HG02678 (cell line): Measurements from ENCODE around the gene TMEM204.

Experiments used
- ATAC-seq: cut with Tn5 transposase; IDR thresholded peaks from one replicate; pipeline ENCODE4 v1.9.1; 2021; ENCODE audit warnings: mild to moderate bottlenecking, moderate library complexity; ENCODE audit not compliant: unreplicated experiment

TMEM204 gene

GRCh38 chr16:1536601-1537000 is 3.1 kb downstream of the TMEM204 start:
- ATAC-seq: no peak

- no peak for ATAC-seq
These were observed 3.7 kb downstream of the TMEM204 start for GRCh38 chr16:1537138-1537577.

- ATAC-seq: no peak
These were observed 4.4 kb downstream of the TMEM204 start for GRCh38 chr16:1537763-1538289.

- no peak for ATAC-seq
These were observed 5.5 kb downstream of the TMEM204 start for GRCh38 chr16:1538804-1539520.

GRCh38 chr16:1539720-1540555 is 6.5 kb downstream of the TMEM204 start:
- ATAC-seq: no peak

- ATAC-seq: no peak
These were observed 7.0 kb downstream of the TMEM204 start for GRCh38 chr16:1540556-1540855.

- ATAC-seq: no peak
These were observed 8.1 kb downstream of the TMEM204 start for GRCh38 chr16:1541293-1542165.

- no peak for ATAC-seq
These were observed 8.7 kb downstream of the TMEM204 start for GRCh38 chr16:1542166-1542500.

GRCh38 chr16:1542533-1542932 is 9.1 kb downstream of the TMEM204 start:
- ATAC-seq: no peak

- ATAC-seq: no peak
These were observed 9.8 kb downstream of the TMEM204 start for GRCh38 chr16:1543085-1543896.

GRCh38 chr16:1545044-1546040 is 11.9 kb downstream of the TMEM204 start:
- no peak for ATAC-seq

- no peak for ATAC-seq
These were observed 13.0 kb downstream of the TMEM204 start for GRCh38 chr16:1546430-1546829.

- no peak for ATAC-seq
These were observed 14.8 kb downstream of the TMEM204 start for GRCh38 chr16:1548233-1548632.

GRCh38 chr16:1548727-1549126 is 15.3 kb downstream of the TMEM204 start:
- no peak for ATAC-seq

- no peak for ATAC-seq
These were observed 16.6 kb downstream of the TMEM204 start for GRCh38 chr16:1550069-1550468.

GRCh38 chr16:1550696-1551095 is 17.2 kb downstream of the TMEM204 start:
- no peak for ATAC-seq

- ATAC-seq: no peak
These were observed 17.7 kb downstream of the TMEM204 start for GRCh38 chr16:1551166-1551565.

GRCh38 chr16:1552129-1552528 is 18.7 kb downstream of the TMEM204 start:
- no peak for ATAC-seq
